Suprapubic skin (tissue), 3 donors: Measurements from ENCODE around the gene GCNA.

Source experiments
- EP300 ChIP-seq: sonication (generic); formaldehyde crosslinking; IDR thresholded peaks from one replicate; pipeline ENCODE4 v1.6.1; 2017; ENCODE audit warnings: antibody characterized with exemption
- POLR2A ChIP-seq, 2 donors: fragments of 450-650 bp; IDR thresholded peaks; one replicate each; pipeline ENCODE4 v1.6.1; 2017; ENCODE audit warnings: antibody characterized with exemption in 2 of 2, mild to moderate bottlenecking in 2 of 2, moderate library complexity in 2 of 2
- TF ChIP-seq, protein P1 (sequence below), 2 donors: fragments of 200-600 bp in 1 of 2; fragments of 450-650 bp in 1 of 2; sonication (generic) in 1 of 2; IDR thresholded peaks; one replicate each; pipeline ENCODE4 v1.5.1; 2016 to 2019; ENCODE audit warnings: antibody characterized with exemption in 2 of 2, mild to moderate bottlenecking in 1 of 2, moderate library complexity in 1 of 2

- TF ChIP-seq, protein P1, sequence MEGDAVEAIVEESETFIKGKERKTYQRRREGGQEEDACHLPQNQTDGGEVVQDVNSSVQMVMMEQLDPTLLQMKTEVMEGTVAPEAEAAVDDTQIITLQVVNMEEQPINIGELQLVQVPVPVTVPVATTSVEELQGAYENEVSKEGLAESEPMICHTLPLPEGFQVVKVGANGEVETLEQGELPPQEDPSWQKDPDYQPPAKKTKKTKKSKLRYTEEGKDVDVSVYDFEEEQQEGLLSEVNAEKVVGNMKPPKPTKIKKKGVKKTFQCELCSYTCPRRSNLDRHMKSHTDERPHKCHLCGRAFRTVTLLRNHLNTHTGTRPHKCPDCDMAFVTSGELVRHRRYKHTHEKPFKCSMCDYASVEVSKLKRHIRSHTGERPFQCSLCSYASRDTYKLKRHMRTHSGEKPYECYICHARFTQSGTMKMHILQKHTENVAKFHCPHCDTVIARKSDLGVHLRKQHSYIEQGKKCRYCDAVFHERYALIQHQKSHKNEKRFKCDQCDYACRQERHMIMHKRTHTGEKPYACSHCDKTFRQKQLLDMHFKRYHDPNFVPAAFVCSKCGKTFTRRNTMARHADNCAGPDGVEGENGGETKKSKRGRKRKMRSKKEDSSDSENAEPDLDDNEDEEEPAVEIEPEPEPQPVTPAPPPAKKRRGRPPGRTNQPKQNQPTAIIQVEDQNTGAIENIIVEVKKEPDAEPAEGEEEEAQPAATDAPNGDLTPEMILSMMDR (IDR thresholded peaks at IDR 0.05): no peak
- no peak for TF ChIP-seq EP300
- TF ChIP-seq POLR2A (IDR thresholded peaks at IDR 0.05): no peak
Observed at GRCh38 chrX:71626576-71626975, 48.3 kb downstream of the GCNA start.
